AG09309 (cell line): ENCODE results near the gene PHOSPHO2.

Experiments
- DNase-seq: peaks from one replicate; pipeline ENCODE4 v3.0.0-alpha.2; 2010; ENCODE audit warnings: low read depth
- H3K4me3 ChIP-seq: 2 replicates; pipeline ENCODE4 v1.5.1; 2011; ENCODE audit warnings: mild to moderate bottlenecking, low read depth, low read length, moderate library complexity; ENCODE audit not compliant: control insufficient read depth
- CTCF ChIP-seq: IDR thresholded peaks from 2 replicates; pipeline ENCODE4 v1.5.1; 2011; ENCODE audit warnings: mild to moderate bottlenecking, low read depth, low read length, inconsistent platforms; ENCODE audit not compliant: insufficient read depth, control insufficient read depth; ENCODE audit errors: missing control alignments

PHOSPHO2 gene

GRCh38 chr2:169667583-169667982 lies 26.7 kb upstream of the PHOSPHO2 start:
- H3K4me3 ChIP-seq = no peak overlapping the region
- DNase-seq = no peak
- TF ChIP-seq CTCF = no peak

GRCh38 chr2:169670215-169670651 lies 24.0 kb upstream of the PHOSPHO2 start:
- TF ChIP-seq CTCF = no peak
- H3K4me3 ChIP-seq = no peak overlapping the region
- no peak for DNase-seq

GRCh38 chr2:169670937-169671336 lies 23.3 kb upstream of the PHOSPHO2 start:
- no peak for DNase-seq
- no peak for TF ChIP-seq CTCF
- no peak overlapping the region for H3K4me3 ChIP-seq

GRCh38 chr2:169672406-169672805 lies 21.9 kb upstream of the PHOSPHO2 start:
- TF ChIP-seq CTCF = no peak
- DNase-seq = no peak
- H3K4me3 ChIP-seq = no peak overlapping the region

- no peak for DNase-seq
- H3K4me3 ChIP-seq = no peak overlapping the region
- TF ChIP-seq CTCF = no peak
Observed at GRCh38 chr2:169673106-169673505, 21.2 kb upstream of the PHOSPHO2 start.

GRCh38 chr2:169673921-169674320 lies 20.3 kb upstream of the PHOSPHO2 start:
- H3K4me3 ChIP-seq = no peak overlapping the region
- DNase-seq = no peak
- TF ChIP-seq CTCF = no peak

- no peak for DNase-seq
- H3K4me3 ChIP-seq = no peak overlapping the region
- no peak for TF ChIP-seq CTCF
Observed at GRCh38 chr2:169676357-169676756, 17.9 kb upstream of the PHOSPHO2 start.
